Measurements from ENCODE around the gene DZIP1L.

Gene DZIP1L

DNA sequence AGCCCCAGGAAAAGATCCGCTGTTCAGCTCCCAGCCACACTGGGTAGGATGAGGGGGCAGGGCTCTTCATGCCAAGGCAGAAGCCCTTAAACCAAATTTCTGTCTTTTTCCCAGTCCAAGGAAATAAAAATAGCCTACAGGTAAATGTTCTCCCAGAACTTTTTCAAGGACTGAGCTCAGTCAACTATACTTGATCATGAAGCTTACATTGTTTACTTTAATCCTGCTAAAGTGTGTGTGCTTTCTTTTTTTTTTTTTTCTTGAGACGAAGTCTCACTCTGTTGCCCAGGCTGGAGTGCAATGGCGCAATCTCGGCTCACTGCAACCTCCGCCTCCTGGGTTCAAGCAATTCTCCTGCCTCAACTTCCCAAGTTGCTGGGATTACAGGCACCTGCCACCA lies 87.6 kb downstream of the DZIP1L start:
- Histone ChIP-seq H3K36me3 (replicated peaks) (no peaks in the 10 kb centered on the region), H3K4me3 (ENCODE audit: low read depth, low read length) (no peak overlapping the region), H3K27ac (no peak overlapping the region), H3K27me3 (replicated peaks) (no peaks in the 10 kb centered on the region)
- TF ChIP-seq, protein P1, sequence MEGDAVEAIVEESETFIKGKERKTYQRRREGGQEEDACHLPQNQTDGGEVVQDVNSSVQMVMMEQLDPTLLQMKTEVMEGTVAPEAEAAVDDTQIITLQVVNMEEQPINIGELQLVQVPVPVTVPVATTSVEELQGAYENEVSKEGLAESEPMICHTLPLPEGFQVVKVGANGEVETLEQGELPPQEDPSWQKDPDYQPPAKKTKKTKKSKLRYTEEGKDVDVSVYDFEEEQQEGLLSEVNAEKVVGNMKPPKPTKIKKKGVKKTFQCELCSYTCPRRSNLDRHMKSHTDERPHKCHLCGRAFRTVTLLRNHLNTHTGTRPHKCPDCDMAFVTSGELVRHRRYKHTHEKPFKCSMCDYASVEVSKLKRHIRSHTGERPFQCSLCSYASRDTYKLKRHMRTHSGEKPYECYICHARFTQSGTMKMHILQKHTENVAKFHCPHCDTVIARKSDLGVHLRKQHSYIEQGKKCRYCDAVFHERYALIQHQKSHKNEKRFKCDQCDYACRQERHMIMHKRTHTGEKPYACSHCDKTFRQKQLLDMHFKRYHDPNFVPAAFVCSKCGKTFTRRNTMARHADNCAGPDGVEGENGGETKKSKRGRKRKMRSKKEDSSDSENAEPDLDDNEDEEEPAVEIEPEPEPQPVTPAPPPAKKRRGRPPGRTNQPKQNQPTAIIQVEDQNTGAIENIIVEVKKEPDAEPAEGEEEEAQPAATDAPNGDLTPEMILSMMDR (IDR thresholded peaks at IDR 0.05; ENCODE audit: low read depth, low read length, missing control alignments): no peak
- no peak for DNase-seq
- in situ Hi-C loops (cut with HindIII; ENCODE audit: low pct_ligation_motif_present, low sequenced_read_pairs): no loop called here

DNA sequence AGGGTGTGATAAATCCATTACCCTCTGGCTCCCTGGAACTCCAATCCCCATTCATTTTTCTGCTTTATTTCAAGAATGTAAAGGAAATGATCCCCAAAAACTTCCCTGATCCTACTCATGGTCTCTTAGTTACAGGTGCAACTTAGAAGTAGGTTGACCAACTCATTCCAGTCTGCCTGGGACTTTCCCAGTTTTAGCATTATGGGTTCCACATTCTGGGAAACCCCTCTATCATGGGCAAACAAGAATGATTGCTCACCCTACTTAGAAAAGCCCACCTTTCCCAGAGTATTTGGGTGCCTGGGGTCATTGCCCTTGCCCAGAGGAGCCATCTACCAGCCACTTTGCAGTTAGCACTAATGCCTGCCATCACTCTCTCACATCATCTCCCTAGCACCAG lies 89.9 kb downstream of the DZIP1L start:
- Histone ChIP-seq H3K27ac (no peak overlapping the region), H3K27me3 (replicated peaks) (no peaks in the 10 kb centered on the region), H3K36me3 (replicated peaks) (no peaks in the 10 kb centered on the region), H3K4me3 (ENCODE audit: low read depth, low read length) (no peak overlapping the region)
- in situ Hi-C loops (cut with HindIII; ENCODE audit: low pct_ligation_motif_present, low sequenced_read_pairs): no loop called here
- TF ChIP-seq, protein P1 (IDR thresholded peaks at IDR 0.05; ENCODE audit: low read depth, low read length, missing control alignments): no peak
- DNase-seq: no peak

DNA sequence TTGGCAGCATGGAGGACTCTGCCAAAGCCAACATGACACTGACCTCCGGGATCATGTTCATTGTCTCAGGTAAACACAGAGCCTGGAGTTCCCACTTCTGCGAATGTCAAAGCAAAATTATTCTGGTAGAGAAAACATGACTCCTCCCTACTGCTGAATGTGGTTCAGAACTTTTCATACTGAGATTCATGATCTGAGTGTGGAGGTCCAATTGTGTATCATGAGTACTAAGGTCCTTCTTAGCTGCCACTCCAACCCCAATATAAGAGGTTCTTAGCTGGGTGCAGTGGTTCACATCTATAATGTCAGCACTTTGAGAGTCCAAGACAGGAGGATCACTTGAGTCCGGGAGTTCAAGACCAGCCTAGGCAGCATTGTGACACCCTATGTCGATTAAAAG lies 91.7 kb downstream of the DZIP1L start:
- TF ChIP-seq, protein P1 (IDR thresholded peaks at IDR 0.05; ENCODE audit: low read depth, low read length, missing control alignments): no peak
- in situ Hi-C loops (cut with HindIII; ENCODE audit: low pct_ligation_motif_present, low sequenced_read_pairs): no loop called here
- H3K27ac ChIP-seq: no peak overlapping the region
- no peaks in the 10 kb centered on the region for H3K36me3 ChIP-seq (replicated peaks)
- no peak for DNase-seq
- H3K27me3 ChIP-seq (replicated peaks): no peaks in the 10 kb centered on the region
- H3K4me3 ChIP-seq (ENCODE audit: low read depth, low read length): no peak overlapping the region

DNA sequence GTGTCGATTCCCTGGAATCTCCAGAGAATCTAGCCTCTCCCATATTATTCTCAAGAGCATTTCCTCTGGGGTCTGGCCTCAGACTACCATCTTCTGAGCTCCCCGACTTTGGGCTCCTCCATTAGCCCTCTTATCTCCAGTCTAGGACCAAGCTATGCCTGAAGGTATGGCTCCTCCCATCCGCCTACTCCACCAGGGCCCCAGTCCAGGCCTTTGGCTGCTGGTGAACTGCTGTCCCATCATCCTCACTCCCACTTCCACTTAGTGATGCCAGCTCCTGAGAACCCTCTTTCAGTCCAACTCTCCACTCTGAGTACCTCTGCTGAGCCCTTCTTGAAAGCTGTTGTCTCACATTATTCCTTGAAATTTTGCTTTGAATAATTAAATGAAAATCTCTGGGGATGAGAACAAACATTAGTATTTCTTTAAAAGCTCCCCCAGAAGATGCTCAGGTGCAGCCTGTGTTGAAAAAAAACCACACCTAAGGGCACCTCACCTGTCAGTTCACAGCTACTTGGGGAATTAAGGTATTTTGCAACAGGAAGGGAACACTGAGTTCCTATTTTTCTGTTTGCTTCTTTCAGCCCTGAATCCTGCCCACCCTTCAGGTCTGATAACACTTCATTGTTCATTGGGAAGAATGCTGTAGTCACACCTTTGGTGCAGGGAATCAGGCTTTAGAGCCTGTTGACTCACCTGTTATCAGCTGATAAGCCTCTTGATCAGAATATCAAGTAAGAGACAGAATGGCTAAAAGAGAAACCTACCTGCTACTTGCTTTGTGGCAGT lies 95.9 kb downstream of the DZIP1L start:
- TF ChIP-seq, protein P1 (IDR thresholded peaks at IDR 0.05; ENCODE audit: low read depth, low read length, missing control alignments): no peak
- in situ Hi-C loops (cut with HindIII; ENCODE audit: low pct_ligation_motif_present, low sequenced_read_pairs): no loop called here
- DNase-seq: no peak
- Histone ChIP-seq H3K27ac (no peak overlapping the region), H3K4me3 (ENCODE audit: low read depth, low read length) (no peak overlapping the region), H3K36me3 (replicated peaks) (no peaks in the 10 kb centered on the region), H3K27me3 (replicated peaks) (no peaks in the 10 kb centered on the region)

DNA sequence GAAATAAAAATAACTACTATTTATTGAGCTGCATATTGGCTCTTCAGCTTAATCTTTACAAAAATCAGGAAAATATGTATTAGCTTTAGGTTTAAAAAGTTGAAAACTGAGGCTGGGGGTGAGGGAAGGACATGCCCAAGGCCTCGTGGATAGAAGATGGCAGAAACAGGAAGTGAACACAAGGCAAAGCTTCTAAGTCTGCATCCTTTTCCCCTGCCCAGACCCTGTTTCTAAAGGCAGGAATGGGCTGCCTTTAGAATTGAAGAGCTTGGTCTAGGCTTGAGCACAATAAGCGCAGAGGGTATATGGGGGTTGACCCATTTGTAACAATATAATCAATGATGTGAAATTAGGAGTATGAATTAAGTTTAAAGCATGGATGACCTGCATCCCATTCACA lies 99.3 kb downstream of the DZIP1L start:
- TF ChIP-seq, protein P1 (IDR thresholded peaks at IDR 0.05; ENCODE audit: low read depth, low read length, missing control alignments): no peak
- H3K4me3 ChIP-seq (ENCODE audit: low read depth, low read length): no peak overlapping the region
- H3K27ac ChIP-seq: no peak overlapping the region
- in situ Hi-C loops (cut with HindIII; ENCODE audit: low pct_ligation_motif_present, low sequenced_read_pairs): no loop called here
- no peaks in the 10 kb centered on the region for H3K36me3 ChIP-seq (replicated peaks)
- no peaks in the 10 kb centered on the region for H3K27me3 ChIP-seq (replicated peaks)
- DNase-seq: no peak

DNA sequence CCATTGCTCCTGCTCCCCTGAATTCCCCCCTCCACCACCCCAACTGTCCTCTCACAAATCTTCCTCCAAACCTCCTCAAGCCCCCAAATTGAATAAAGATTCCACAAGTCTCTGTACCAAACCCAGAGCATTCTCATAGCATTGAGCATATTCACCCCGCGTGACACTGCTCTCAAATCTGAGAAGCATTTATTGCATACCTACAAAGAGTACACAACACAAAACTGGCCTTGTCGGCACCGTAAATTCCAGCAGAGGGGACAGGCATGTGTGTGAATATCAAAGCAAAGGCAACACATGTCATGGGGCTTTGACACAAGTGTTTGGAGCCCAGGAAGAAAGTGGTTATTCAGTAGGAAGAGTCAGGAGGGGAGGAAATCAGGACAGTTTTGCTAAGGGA lies 102.9 kb downstream of the DZIP1L start:
- no peaks in the 10 kb centered on the region for H3K27me3 ChIP-seq (replicated peaks)
- H3K27ac ChIP-seq: no peak overlapping the region
- H3K36me3 ChIP-seq (replicated peaks): no peaks in the 10 kb centered on the region
- no peak overlapping the region for H3K4me3 ChIP-seq (ENCODE audit: low read depth, low read length)
- TF ChIP-seq, protein P1 (IDR thresholded peaks at IDR 0.05; ENCODE audit: low read depth, low read length, missing control alignments): no peak
- in situ Hi-C loops (cut with HindIII; ENCODE audit: low pct_ligation_motif_present, low sequenced_read_pairs): no loop called here
- DNase-seq: no peak

Measured in brain microvascular endothelial cell (primary cell).